Neural progenitor cell (in vitro differentiated cells): Measurements from ENCODE around the gene REN. TPM values are rescaled to one million over a fixed set of nuclear protein-coding genes. Genes with fewer than 3 reads are reported as not detected.

Experiments
- DNase-seq: peaks from one replicate; pipeline ENCODE4 v3.0.0-alpha.2; 2016; ENCODE audit warnings: low spot score
- H2AFZ ChIP-seq: fragments of 200-600 bp; sonication (generic); replicated peaks from 2 replicates; pipeline ENCODE4 v1.6.1; 2016; ENCODE audit warnings: antibody characterized with exemption
- H3F3A ChIP-seq: fragments of 200-600 bp; sonication (generic); 2 replicates; pipeline ENCODE4 v1.6.1; 2016; ENCODE audit warnings: antibody characterized with exemption, low read depth
- H3K27ac ChIP-seq: fragments of 200-600 bp; sonication (generic); 2 replicates; pipeline ENCODE4 v1.5.1; 2016; ENCODE audit warnings: mild to moderate bottlenecking
- H3K27me3 ChIP-seq: fragments of 200-600 bp; sonication (generic); 2 replicates; pipeline ENCODE4 v1.6.1; 2016; ENCODE audit warnings: mild to moderate bottlenecking, moderate library complexity
- H3K36me3 ChIP-seq: fragments of 200-600 bp; sonication (generic); 2 replicates; pipeline ENCODE4 v1.5.1; 2016
- H3K4me1 ChIP-seq: fragments of 200-600 bp; sonication (generic); 2 replicates; pipeline ENCODE4 v1.6.1; 2016; ENCODE audit warnings: mixed run types
- H3K4me2 ChIP-seq: fragments of 200-600 bp; sonication (generic); 2 replicates; pipeline ENCODE4 v1.6.1; 2016
- H3K4me3 ChIP-seq: fragments of 200-600 bp; sonication (generic); 2 replicates; pipeline ENCODE4 v1.5.1; 2016
- H3K79me2 ChIP-seq: fragments of 200-600 bp; sonication (generic); 2 replicates; pipeline ENCODE4 v1.6.1; 2016; ENCODE audit warnings: low read depth
- H3K9ac ChIP-seq: fragments of 200-600 bp; sonication (generic); 2 replicates; pipeline ENCODE4 v1.6.1; 2016
- H3K9me3 ChIP-seq: fragments of 200-600 bp; sonication (generic); 2 replicates; pipeline ENCODE4 v1.5.1; 2016; ENCODE audit warnings: low read depth
- H4K20me1 ChIP-seq: fragments of 200-600 bp; sonication (generic); 2 replicates; pipeline ENCODE4 v1.6.1; 2016; ENCODE audit warnings: low read depth
- H3K27ac Mint-ChIP-seq: 3 replicates; pipeline ENCODE4 v1.8.0; 2021; ENCODE audit warnings: mixed read lengths
- H3K27me3 Mint-ChIP-seq: 2 replicates; pipeline ENCODE4 v1.8.0; 2022; ENCODE audit warnings: low read depth, mild to moderate bottlenecking, inconsistent platforms, moderate library complexity, mixed read lengths; ENCODE audit not compliant: insufficient read depth
- H3K36me3 Mint-ChIP-seq: 3 replicates; pipeline ENCODE4 v1.8.0; 2021; ENCODE audit warnings: mixed read lengths
- H3K4me1 Mint-ChIP-seq: 3 replicates; pipeline ENCODE4 v1.8.0; 2021; ENCODE audit warnings: mixed read lengths
- H3K4me3 Mint-ChIP-seq: 3 replicates; pipeline ENCODE4 v1.8.0; 2021; ENCODE audit warnings: mild to moderate bottlenecking, moderate library complexity, mixed read lengths
- H3K9me3 Mint-ChIP-seq: 3 replicates; pipeline ENCODE4 v1.8.0; 2020; ENCODE audit warnings: mixed read lengths
- EZH2 ChIP-seq: fragments of 200-600 bp; sonication (generic); IDR thresholded peaks from 2 replicates; pipeline ENCODE4 v1.6.1; 2017; ENCODE audit warnings: antibody characterized with exemption, mild to moderate bottlenecking, moderate library complexity
- EZH2phosphoT487 ChIP-seq: fragments of 200-600 bp; sonication (generic); IDR thresholded peaks from 2 replicates; pipeline ENCODE4 v1.6.1; 2017; ENCODE audit warnings: antibody characterized with exemption
- total RNA-seq: library from RNA; depleted of rRNA; stranded (reverse); fragments of >200 nt; gene quantifications from 2 replicates; pipeline ENCODE4 v1.2.3, GENCODE V29; 2015; ENCODE audit warnings: low replicate concordance
- TF ChIP-seq, protein P1 (sequence below): fragments of 200-600 bp; sonication (generic); IDR thresholded peaks from 2 replicates; pipeline ENCODE4 v1.5.1; 2017; ENCODE audit warnings: antibody characterized with exemption, mild to moderate bottlenecking

Gene REN
- total RNA-seq, 1 donor from 2014 or later: not detected

DNA sequence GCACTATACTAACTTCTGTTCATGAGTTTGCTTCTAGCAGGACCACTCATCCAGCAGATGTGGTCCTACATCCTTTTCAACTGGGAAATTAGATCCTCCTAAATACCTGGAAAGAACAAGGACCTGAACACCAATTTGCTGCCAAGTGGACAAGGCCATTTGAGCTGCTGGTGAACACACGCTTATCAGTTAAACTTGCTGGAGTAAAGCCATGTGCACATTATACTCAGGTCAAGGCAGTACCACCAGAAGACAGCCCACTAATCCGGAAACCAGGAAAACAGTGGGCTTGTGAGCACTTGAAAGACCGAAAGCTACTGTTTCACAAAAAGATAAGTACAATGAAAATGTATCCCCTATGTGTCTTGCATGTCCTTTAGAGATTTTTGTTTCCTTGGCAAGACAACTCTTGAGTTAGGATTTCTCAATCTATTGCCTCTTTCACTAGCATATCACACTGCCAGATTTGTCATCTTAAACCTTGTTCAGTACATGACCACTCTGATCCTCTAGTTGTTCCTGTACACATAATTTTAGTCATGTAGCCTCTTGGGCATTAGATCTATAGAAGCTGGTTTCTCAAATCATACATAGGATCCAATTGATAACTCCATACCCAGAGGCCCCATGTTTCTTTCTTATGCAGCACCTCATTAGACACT, 4.5 kb upstream of the REN start:
- H3K9ac ChIP-seq: no peak overlapping the region
- no peaks in the 10 kb centered on the region for H3F3A ChIP-seq
- no peak for DNase-seq
- Mint-ChIP-seq H3K4me3 (no peak overlapping the region), H3K9me3 (peaks cover 24% of the 10 kb centered on the region), H3K27ac (no peak overlapping the region), H3K27me3 (no peaks in the 10 kb centered on the region), H3K36me3 (no peaks in the 10 kb centered on the region), H3K4me1 (no peaks in the 10 kb centered on the region)
- no peak overlapping the region for H3K4me3 ChIP-seq
- TF ChIP-seq EZH2 (no peak), EZH2phosphoT487 (no peak)
- TF ChIP-seq, protein P1, sequence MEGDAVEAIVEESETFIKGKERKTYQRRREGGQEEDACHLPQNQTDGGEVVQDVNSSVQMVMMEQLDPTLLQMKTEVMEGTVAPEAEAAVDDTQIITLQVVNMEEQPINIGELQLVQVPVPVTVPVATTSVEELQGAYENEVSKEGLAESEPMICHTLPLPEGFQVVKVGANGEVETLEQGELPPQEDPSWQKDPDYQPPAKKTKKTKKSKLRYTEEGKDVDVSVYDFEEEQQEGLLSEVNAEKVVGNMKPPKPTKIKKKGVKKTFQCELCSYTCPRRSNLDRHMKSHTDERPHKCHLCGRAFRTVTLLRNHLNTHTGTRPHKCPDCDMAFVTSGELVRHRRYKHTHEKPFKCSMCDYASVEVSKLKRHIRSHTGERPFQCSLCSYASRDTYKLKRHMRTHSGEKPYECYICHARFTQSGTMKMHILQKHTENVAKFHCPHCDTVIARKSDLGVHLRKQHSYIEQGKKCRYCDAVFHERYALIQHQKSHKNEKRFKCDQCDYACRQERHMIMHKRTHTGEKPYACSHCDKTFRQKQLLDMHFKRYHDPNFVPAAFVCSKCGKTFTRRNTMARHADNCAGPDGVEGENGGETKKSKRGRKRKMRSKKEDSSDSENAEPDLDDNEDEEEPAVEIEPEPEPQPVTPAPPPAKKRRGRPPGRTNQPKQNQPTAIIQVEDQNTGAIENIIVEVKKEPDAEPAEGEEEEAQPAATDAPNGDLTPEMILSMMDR: no peak
- no peaks in the 10 kb centered on the region for H4K20me1 ChIP-seq
- no peaks in the 10 kb centered on the region for H3K79me2 ChIP-seq
- peaks cover 14% of the 10 kb centered on the region for H3K27me3 ChIP-seq
- no peak overlapping the region for H2AFZ ChIP-seq
- H3K4me1 ChIP-seq: no peaks in the 10 kb centered on the region
- H3K9me3 ChIP-seq: peaks cover 11% of the 10 kb centered on the region
- no peak overlapping the region for H3K27ac ChIP-seq
- no peak overlapping the region for H3K4me2 ChIP-seq
- H3K36me3 ChIP-seq: no peaks in the 10 kb centered on the region

DNA sequence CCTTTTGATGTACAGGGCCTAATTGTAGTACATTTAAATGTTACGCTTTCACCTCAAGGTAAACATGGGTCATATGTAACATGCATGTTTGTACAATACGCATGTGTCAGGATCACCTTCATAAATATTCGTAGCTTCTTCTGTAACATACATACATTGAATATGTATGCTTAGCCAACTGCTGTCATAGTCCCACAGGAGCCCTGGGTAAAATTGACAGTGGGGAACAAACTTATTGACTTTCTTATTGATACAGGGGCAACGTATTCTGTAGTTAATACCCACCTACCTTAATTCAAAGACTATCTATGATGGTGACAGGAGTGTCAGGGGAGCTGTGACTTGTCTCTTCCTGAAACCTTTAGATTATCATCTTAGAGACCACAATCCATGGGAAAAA, 3.7 kb upstream of the REN start:
- no peaks in the 10 kb centered on the region for H4K20me1 ChIP-seq
- H3K27me3 ChIP-seq: peaks cover 7% of the 10 kb centered on the region
- no peak for DNase-seq
- H3K9me3 ChIP-seq: peaks cover 11% of the 10 kb centered on the region
- H3K4me1 Mint-ChIP-seq: no peaks in the 10 kb centered on the region
- H3F3A ChIP-seq: no peaks in the 10 kb centered on the region
- H3K79me2 ChIP-seq: no peaks in the 10 kb centered on the region
- no peak overlapping the region for H3K27ac ChIP-seq
- H3K4me3 ChIP-seq: no peak overlapping the region
- TF ChIP-seq, protein P1: no peak
- TF ChIP-seq EZH2phosphoT487 (no peak), EZH2 (no peak)
- H2AFZ ChIP-seq: no peak overlapping the region
- H3K27me3 Mint-ChIP-seq: no peaks in the 10 kb centered on the region
- no peaks in the 10 kb centered on the region for H3K36me3 ChIP-seq
- H3K36me3 Mint-ChIP-seq: no peaks in the 10 kb centered on the region
- no peak overlapping the region for H3K4me2 ChIP-seq
- no peaks in the 10 kb centered on the region for H3K4me1 ChIP-seq
- no peak overlapping the region for H3K27ac Mint-ChIP-seq
- peaks cover 24% of the 10 kb centered on the region for H3K9me3 Mint-ChIP-seq
- no peak overlapping the region for H3K4me3 Mint-ChIP-seq
- no peak overlapping the region for H3K9ac ChIP-seq

DNA sequence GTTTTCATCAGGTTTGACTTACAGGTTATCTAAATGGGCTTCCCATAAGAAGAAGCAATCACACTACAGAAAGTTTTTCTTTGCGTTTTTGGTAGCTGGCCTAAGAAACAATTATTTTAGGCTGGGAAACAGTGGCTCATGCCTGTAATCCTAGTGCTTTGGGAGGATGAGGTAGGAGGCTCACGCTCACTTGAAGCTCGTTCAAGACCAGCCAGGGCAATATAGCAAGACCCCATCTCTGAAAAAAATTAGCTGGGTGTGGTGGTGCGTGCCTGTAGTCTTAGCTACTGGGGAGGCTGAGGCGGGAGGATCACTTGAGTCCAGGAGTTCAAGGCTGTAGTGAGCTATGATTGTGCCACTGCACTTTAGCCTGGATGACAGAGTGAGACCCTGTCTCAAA, 1.6 kb upstream of the REN start:
- H3K27me3 Mint-ChIP-seq: no peaks in the 10 kb centered on the region
- H3K4me2 ChIP-seq: no peak overlapping the region
- H2AFZ ChIP-seq: no peak overlapping the region
- H4K20me1 ChIP-seq: no peaks in the 10 kb centered on the region
- DNase-seq: no peak
- no peak overlapping the region for H3K27ac ChIP-seq
- H3K4me3 Mint-ChIP-seq: no peak overlapping the region
- H3K79me2 ChIP-seq: no peaks in the 10 kb centered on the region
- peaks cover 24% of the 10 kb centered on the region for H3K9me3 Mint-ChIP-seq
- no peaks in the 10 kb centered on the region for H3K4me1 Mint-ChIP-seq
- no peaks in the 10 kb centered on the region for H3F3A ChIP-seq
- no peak for TF ChIP-seq EZH2phosphoT487
- TF ChIP-seq, protein P1: no peak
- TF ChIP-seq EZH2: no peak
- H3K4me3 ChIP-seq: no peak overlapping the region
- H3K4me1 ChIP-seq: no peaks in the 10 kb centered on the region
- no peaks in the 10 kb centered on the region for H3K36me3 ChIP-seq
- no peaks in the 10 kb centered on the region for H3K27me3 ChIP-seq
- H3K27ac Mint-ChIP-seq: no peak overlapping the region
- H3K9me3 ChIP-seq: peaks cover 11% of the 10 kb centered on the region
- no peaks in the 10 kb centered on the region for H3K36me3 Mint-ChIP-seq
- H3K9ac ChIP-seq: no peak overlapping the region
